Measurements from ENCODE around the gene TAF6L.

DNA sequence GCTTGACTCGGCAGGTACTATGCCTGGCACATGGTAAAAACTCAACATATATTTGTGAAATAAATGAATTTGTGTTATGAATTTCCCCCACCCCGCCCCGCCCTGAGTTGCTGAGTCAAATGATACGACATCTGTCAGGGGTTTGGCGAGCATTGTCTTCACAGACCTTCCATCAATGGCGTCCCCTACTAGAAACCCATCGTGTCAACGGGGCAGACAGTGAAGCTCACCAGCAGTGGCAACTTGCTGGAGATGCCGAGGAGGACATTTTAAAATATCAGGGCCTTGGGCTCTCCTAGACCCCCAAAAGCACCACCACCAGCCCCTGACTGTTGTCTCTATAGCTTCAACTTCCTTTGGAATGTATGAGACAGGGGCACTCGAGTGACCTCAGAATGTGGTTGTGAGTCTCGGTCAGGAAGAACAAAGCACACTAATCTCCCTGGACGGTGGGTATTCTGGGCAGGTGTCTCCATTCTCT, 34.8 kb downstream of the TAF6L start:
- TF ChIP-seq CTCF (IDR thresholded peaks at IDR 0.05) = no peak
- no peak for TF ChIP-seq POLR2A (IDR thresholded peaks at IDR 0.05)
